SU-DHL-6 (cell line): Measurements from ENCODE around the gene KPTN.

Experiments used
- H2AFZ ChIP-seq: fragments of 200-600 bp; sonication (generic); 2 replicates; pipeline ENCODE4 v1.6.1; 2014; ENCODE audit warnings: low read depth, mild to moderate bottlenecking, moderate library complexity, mixed read lengths, antibody characterized with exemption, low read length; ENCODE audit not compliant: severe bottlenecking
- H3F3A ChIP-seq: fragments of 200-600 bp; shearing (Covaris generic); 2 replicates; pipeline ENCODE4 v1.6.0; 2016; ENCODE audit warnings: antibody characterized with exemption, mild to moderate bottlenecking; ENCODE audit not compliant: insufficient read depth
- H3K27ac ChIP-seq: fragments of 200-600 bp; sonication (generic); 2 replicates; pipeline ENCODE4 v1.5.1; 2016; ENCODE audit warnings: low read depth, mild to moderate bottlenecking, low read length, moderate library complexity, mixed read lengths
- H3K27me3 ChIP-seq: fragments of 200-600 bp; sonication (generic), shearing (Covaris generic); 2 replicates; pipeline ENCODE4 v1.6.0; 2014; ENCODE audit warnings: mild to moderate bottlenecking, low read length
- H3K36me3 ChIP-seq: fragments of 200-600 bp; sonication (generic); 2 replicates; pipeline ENCODE4 v1.6.1; 2014; ENCODE audit warnings: mild to moderate bottlenecking, low read length, mixed read lengths
- H3K4me2 ChIP-seq: fragments of 300-600, 200-600 bp; shearing (Covaris generic), sonication (generic); 2 replicates; pipeline ENCODE4 v1.6.0; 2014; ENCODE audit warnings: low read length, low read depth, mild to moderate bottlenecking; ENCODE audit not compliant: poor library complexity, severe bottlenecking
- H3K4me3 ChIP-seq: fragments of 200-600 bp; sonication (generic); 2 replicates; pipeline ENCODE4 v1.5.1; 2014; ENCODE audit warnings: antibody characterized with exemption, low read length, mild to moderate bottlenecking, mixed read lengths; ENCODE audit not compliant: insufficient read depth, poor library complexity, severe bottlenecking
- H3K79me2 ChIP-seq: fragments of 200-600 bp; sonication (generic); 2 replicates; pipeline ENCODE4 v1.6.1; 2014; ENCODE audit warnings: mild to moderate bottlenecking, low read length, moderate library complexity; ENCODE audit not compliant: insufficient read depth
- H3K9ac ChIP-seq: fragments of 200-600 bp; sonication (generic); 2 replicates; pipeline ENCODE4 v1.7.0; 2014; ENCODE audit warnings: mild to moderate bottlenecking, low read length
- H3K9me2 ChIP-seq: fragments of 200-600 bp; sonication (generic); replicated peaks from 2 replicates; pipeline ENCODE4 v1.6.1; 2014; ENCODE audit warnings: low read length; ENCODE audit not compliant: insufficient read depth
- H3K9me3 ChIP-seq: fragments of 200-600 bp; sonication (generic); 2 replicates; pipeline ENCODE4 v1.6.1; 2014; ENCODE audit warnings: low read length, mixed read lengths; ENCODE audit not compliant: insufficient read depth
- H4K20me1 ChIP-seq: fragments of 200-600 bp; sonication (generic); 2 replicates; pipeline ENCODE4 v1.6.1; 2014; ENCODE audit warnings: low read depth, mild to moderate bottlenecking, antibody characterized with exemption, low read length, moderate library complexity, mixed read lengths
- CTCF ChIP-seq: fragments of 200-600 bp; sonication (generic); IDR thresholded peaks from one replicate; pipeline ENCODE4 v1.5.1; 2017; ENCODE audit warnings: antibody characterized with exemption, mild to moderate bottlenecking, low read length, moderate library complexity; ENCODE audit not compliant: insufficient read depth, poor library complexity, severe bottlenecking
- EZH2phosphoT487 ChIP-seq: fragments of 200-600 bp; sonication (generic), shearing (Covaris generic); conservative IDR thresholded peaks from 2 replicates; pipeline ENCODE4 v1.6.1; 2018; ENCODE audit warnings: mild to moderate bottlenecking, antibody characterized with exemption, low read length, moderate library complexity, mixed read lengths

The KPTN gene

DNA sequence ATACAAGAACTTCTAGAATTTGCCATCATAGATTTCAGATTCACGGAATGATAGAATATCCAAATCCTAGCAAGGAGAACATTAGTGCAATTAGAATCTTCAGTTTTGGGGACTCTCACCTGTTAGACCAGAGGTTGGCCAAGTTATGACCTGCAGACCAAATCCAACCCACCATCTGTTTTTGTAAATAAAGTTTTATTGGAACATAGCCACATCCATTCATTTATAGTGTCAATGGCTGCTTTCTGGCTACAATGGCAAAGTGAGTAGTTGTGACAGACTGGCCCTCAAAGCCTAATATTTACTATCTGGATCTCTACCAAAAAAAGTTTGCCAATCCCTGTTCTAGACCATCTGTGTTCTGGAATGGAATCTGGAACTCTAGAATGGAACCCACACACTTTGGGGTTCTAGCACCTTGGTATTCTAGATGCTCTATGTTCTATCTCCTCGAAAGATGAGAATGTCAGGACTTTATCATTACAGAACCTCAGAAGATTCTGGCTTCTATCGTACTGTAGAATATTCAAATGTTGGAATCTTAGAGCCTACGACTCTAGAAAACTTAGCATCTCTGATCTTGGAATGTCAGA lies 2.5 kb downstream of the KPTN start:
- Histone ChIP-seq H3K4me3 (no peak overlapping the region), H4K20me1 (no peaks in the 10 kb centered on the region), H2AFZ (no peak overlapping the region), H3K27ac (no peak overlapping the region), H3K36me3 (no peaks in the 10 kb centered on the region), H3K4me2 (no peak overlapping the region), H3K27me3 (no peaks in the 10 kb centered on the region), H3F3A (peaks cover 11% of the 10 kb centered on the region; the same call in 1 of the 2 replicates), H3K9ac (no peak overlapping the region), H3K79me2 (no peaks in the 10 kb centered on the region), H3K9me2 (no peaks in the 10 kb centered on the region), H3K9me3 (no peaks in the 10 kb centered on the region)
- TF ChIP-seq EZH2phosphoT487 (no peak), CTCF (no peak)

DNA sequence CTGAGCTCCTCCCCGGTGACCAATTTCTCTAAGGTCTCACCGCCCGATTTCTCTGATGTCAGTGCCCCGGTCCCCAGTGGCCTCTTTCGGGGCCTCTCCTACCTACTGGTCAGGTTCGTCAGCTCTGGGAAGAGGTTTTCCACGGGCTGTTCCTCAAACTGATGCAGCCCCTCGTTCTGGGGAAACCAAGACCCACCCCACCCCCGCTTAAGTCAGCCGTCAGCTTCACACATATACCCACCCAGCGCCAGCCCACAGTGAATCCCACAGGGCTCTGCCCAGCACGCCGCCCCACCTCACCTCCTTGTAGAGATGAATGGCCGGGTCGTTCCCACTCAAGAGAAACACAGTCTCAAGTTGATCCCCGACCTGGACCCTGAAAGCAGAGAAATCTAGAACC lies 3.4 kb downstream of the KPTN start:
- H3K27ac ChIP-seq = no peak overlapping the region
- peaks cover 11% of the 10 kb centered on the region; the same call in 1 of the 2 replicates for H3F3A ChIP-seq
- no peak overlapping the region for H3K4me3 ChIP-seq
- TF ChIP-seq CTCF (no peak), EZH2phosphoT487 (no peak)
- no peaks in the 10 kb centered on the region for H3K79me2 ChIP-seq
- H4K20me1 ChIP-seq = no peaks in the 10 kb centered on the region
- no peak overlapping the region for H2AFZ ChIP-seq
- H3K4me2 ChIP-seq = no peak overlapping the region
- no peaks in the 10 kb centered on the region for H3K27me3 ChIP-seq
- no peaks in the 10 kb centered on the region for H3K36me3 ChIP-seq
- H3K9ac ChIP-seq = no peak overlapping the region
- H3K9me2 ChIP-seq = no peaks in the 10 kb centered on the region
- H3K9me3 ChIP-seq = no peaks in the 10 kb centered on the region

DNA sequence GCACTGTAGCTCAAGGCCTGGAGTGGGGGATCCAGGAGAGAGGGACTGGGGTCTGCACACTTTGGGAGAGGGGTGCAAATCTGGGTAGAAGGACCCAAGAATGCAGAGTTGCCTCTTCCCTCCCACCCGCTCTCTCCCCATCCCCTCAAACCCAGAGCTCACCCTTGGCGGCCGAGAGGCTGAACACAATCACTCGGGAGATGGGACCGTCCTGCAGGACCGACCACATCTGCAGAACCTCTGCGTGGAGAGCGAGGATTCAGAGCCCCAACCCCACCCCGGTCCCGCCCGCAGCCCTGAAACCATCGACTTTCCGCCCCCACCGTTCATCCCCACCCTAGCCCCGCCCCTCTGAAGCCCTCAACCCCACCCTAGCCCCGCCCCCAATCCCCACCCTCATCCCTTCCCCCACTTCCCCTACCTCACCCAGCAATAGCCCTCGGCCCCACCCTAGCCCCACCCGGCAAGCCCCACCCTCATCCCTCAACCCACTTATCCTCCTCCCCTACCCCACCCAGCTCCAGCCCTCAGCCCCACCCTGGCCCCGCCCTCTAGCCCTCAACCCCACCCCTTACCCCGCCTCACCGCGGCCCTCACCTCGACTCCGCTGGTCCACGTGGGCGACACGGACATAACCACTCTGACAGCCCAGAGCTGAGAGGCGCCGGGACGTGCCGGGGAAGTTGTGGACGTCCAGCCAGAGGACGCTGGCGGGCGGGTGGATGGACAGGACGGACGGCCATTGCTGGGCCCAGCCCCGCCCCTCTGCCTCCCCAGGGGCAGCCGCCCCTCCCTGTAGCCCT lies 4.1 kb downstream of the KPTN start:
- H3K4me2 ChIP-seq = no peak overlapping the region
- H3K9ac ChIP-seq = no peak overlapping the region
- no peak for TF ChIP-seq CTCF
- TF ChIP-seq EZH2phosphoT487 = no peak
- no peaks in the 10 kb centered on the region for H4K20me1 ChIP-seq
- no peaks in the 10 kb centered on the region for H3K36me3 ChIP-seq
- no peak overlapping the region for H3K27ac ChIP-seq
- H3K4me3 ChIP-seq = no peak overlapping the region
- peaks cover 5% of the 10 kb centered on the region; the same call in 1 of the 2 replicates for H3F3A ChIP-seq
- no peaks in the 10 kb centered on the region for H3K79me2 ChIP-seq
- no peaks in the 10 kb centered on the region for H3K9me2 ChIP-seq
- H3K27me3 ChIP-seq = no peaks in the 10 kb centered on the region
- no peak overlapping the region for H2AFZ ChIP-seq
- H3K9me3 ChIP-seq = no peaks in the 10 kb centered on the region
